HepG2 (cell line): ENCODE measurements around the gene NACC2. TPM values are rescaled to one million over a fixed set of nuclear protein-coding genes. Genes with fewer than 3 reads are reported as not detected.
A peak's percentile ranks its signal among the peaks of the same experiment; 100 is the strongest.

ENCODE experiments used
- KAT8 ChIP-seq: IDR thresholded peaks from 2 replicates; pipeline ENCODE4 v1.6.1; 2016; ENCODE audit warnings: missing genetic modification reagents, missing compliant biosample characterization
- MTA1 ChIP-seq: sonication (generic); formaldehyde crosslinking; IDR thresholded peaks from 2 replicates; pipeline ENCODE4 v1.4.0; 2020; ENCODE audit warnings: missing genetic modification reagents, mild to moderate bottlenecking, borderline replicate concordance
- NR2F1 ChIP-seq, 2 experiments: fragments of 450-650 bp in 1 of 2; formaldehyde crosslinking in 1 of 2; IDR thresholded peaks; 2 replicates each; pipeline versions ENCODE4 v1.5.0 to v1.6.1; 2016 to 2020; ENCODE audit warnings: mild to moderate bottlenecking in 1 of 2, missing compliant biosample characterization in 1 of 2, missing genetic modification reagents in 1 of 2, moderate library complexity in 1 of 2
- PHF5A ChIP-seq: IDR thresholded peaks from one replicate; pipeline ENCODE4 v1.6.1; 2018; ENCODE audit warnings: low read depth, missing genetic modification reagents; ENCODE audit not compliant: unreplicated experiment
- PRDM4 ChIP-seq: sonication (generic); formaldehyde crosslinking; IDR thresholded peaks from 2 replicates; pipeline ENCODE4 v1.9.0; 2021; ENCODE audit warnings: missing genetic modification reagents, borderline replicate concordance
- SCMH1 ChIP-seq: sonication (generic); formaldehyde crosslinking; IDR thresholded peaks from 2 replicates; pipeline ENCODE4 v1.9.0; 2021; ENCODE audit warnings: missing genetic modification reagents, mild to moderate bottlenecking, borderline replicate concordance
- SMAD1 ChIP-seq: sonication (generic); formaldehyde crosslinking; IDR thresholded peaks from 2 replicates; pipeline ENCODE4 v1.4.0; 2020; ENCODE audit warnings: missing genetic modification reagents, low read depth, mild to moderate bottlenecking, borderline replicate concordance
- SMARCE1 ChIP-seq: fragments of 450-650 bp; IDR thresholded peaks from 2 replicates; pipeline ENCODE4 v1.6.1; 2017; ENCODE audit warnings: borderline replicate concordance
- ZBTB1 ChIP-seq: sonication (generic); formaldehyde crosslinking; IDR thresholded peaks from 2 replicates; pipeline ENCODE4 v1.4.0; 2020; ENCODE audit warnings: missing genetic modification reagents, borderline replicate concordance
- ZC3H13 ChIP-seq: sonication (generic); formaldehyde crosslinking; IDR thresholded peaks from 2 replicates; pipeline ENCODE4 v1.8.1; 2023; ENCODE audit warnings: mild to moderate bottlenecking, missing genetic modification reagents, moderate library complexity
- ZNF446 ChIP-seq: sonication (generic); formaldehyde crosslinking; IDR thresholded peaks from 2 replicates; pipeline ENCODE4 v1.5.0; 2020; ENCODE audit warnings: mild to moderate bottlenecking, missing genetic modification reagents
- ZNF598 ChIP-seq: sonication (generic); formaldehyde crosslinking; IDR thresholded peaks from 2 replicates; pipeline ENCODE4 v1.5.1; 2020; ENCODE audit warnings: mild to moderate bottlenecking, missing genetic modification reagents, borderline replicate concordance
- ZNF672 ChIP-seq: sonication (generic); formaldehyde crosslinking; IDR thresholded peaks from 2 replicates; pipeline ENCODE4 v1.8.1; 2022; ENCODE audit warnings: missing genetic modification reagents
- ZNF674 ChIP-seq: sonication (generic); formaldehyde crosslinking; IDR thresholded peaks from 2 replicates; pipeline ENCODE4 v1.5.0; 2020; ENCODE audit warnings: low read depth, mild to moderate bottlenecking, missing genetic modification reagents
- ZNF687 ChIP-seq: sonication (generic); formaldehyde crosslinking; IDR thresholded peaks from 2 replicates; pipeline ENCODE4 v1.5.1; 2020; ENCODE audit warnings: mild to moderate bottlenecking, missing genetic modification reagents, moderate library complexity
- ZNF83 ChIP-seq: sonication (generic); formaldehyde crosslinking; IDR thresholded peaks from 2 replicates; pipeline ENCODE4 v1.4.0; 2020; ENCODE audit warnings: missing genetic modification reagents, mild to moderate bottlenecking, borderline replicate concordance
- polyA plus RNA-seq, 8 experiments: library from polyadenylated mRNA; depleted of rRNA in 3 of 8; stranded (reverse) in 7 of 8; unstranded in 1 of 8; fragments of >200 nt; fragmentation: Illumina TruSeq in 4 of 8; extraction: Trizol in 4 of 8; gene quantifications; 2 replicates each; pipeline versions ENCODE4 v1.2.1 to v1.2.3, GENCODE V29; 2011 to 2016; ENCODE audit warnings: low read depth in 4 of 8, missing spikeins in 1 of 8, mixed read lengths in 1 of 8; ENCODE audit not compliant: insufficient read depth in 1 of 8
- total RNA-seq, 5 experiments: library from RNA; depleted of rRNA; stranded (reverse); fragments of >200 nt; fragmentation: Illumina TruSeq; extraction: Trizol; gene quantifications; 2 replicates each; pipeline ENCODE4 v1.2.3, GENCODE V29; 2016; ENCODE audit warnings: low read depth in 1 of 5
- TF ChIP-seq, protein P1 (sequence below): fragments of 450-650 bp; IDR thresholded peaks from 2 replicates; pipeline ENCODE4 v1.6.1; 2017; ENCODE audit warnings: mild to moderate bottlenecking

Gene NACC2
- total and polyA plus RNA-seq, 2 of the 13 experiments (the other 11 are each of a cell fraction or from before 2014, with no cell fraction given): 5.9 to 12.3 TPM

DNA sequence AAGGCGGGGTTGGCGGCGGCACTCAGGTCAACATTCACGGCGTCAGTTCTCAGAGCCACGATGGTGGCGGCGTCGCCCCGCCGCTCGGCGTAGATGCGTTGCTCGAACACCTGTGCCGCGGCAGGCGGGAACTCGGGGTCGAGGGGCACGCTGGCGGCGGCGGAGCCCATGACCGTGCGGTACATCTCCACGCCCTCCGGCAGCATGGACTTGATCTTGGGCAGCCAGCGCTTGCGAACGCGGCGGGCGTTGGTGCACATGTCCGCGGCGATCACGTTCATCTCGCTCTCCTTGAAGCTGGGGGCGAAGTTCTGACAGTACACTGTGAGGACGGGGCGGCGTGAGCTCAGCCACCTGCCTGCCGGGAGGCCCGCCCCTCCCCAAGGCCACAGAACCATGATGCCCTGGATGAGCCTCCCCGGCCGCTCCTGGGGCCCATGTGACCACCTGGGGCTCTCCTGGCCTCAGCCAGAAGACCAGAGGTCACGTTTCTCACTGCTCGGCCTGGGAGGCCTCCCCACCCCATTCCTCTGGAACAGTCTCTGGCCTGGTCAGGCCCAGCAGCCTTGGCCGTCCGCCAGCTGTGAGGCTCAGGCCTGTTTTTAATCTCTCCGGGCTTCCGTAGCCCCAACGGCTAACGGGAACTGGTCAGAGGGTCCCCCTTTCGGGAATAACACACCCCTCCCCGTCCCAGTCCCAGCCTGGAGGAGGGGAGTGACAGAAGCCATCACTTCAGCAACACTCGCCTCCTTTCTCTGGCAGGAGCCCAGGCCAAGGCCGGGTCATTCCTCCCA lies 83.2 kb downstream of the NACC2 start (continued):
- no peak for TF ChIP-seq PHF5A
- peak; percentile 91 for TF ChIP-seq KAT8 (CRISPR knock-in tag)
- TF ChIP-seq PRDM4 (CRISPR knock-in tag): 0 out of 2 replicates have a peak, but pooled peaks have one; percentile 73
- peak; percentile 47; the same call in 1 of the 2 replicates for TF ChIP-seq ZNF598 (CRISPR knock-in tag)
- no peak for TF ChIP-seq ZNF672
- TF ChIP-seq SMAD1 (CRISPR knock-in tag): peak; percentile 86; the same call in 1 of the 2 replicates
- TF ChIP-seq ZC3H13 (CRISPR knock-in tag): peak; percentile 86; the same call in 1 of the 2 replicates
- TF ChIP-seq ZBTB1 (CRISPR knock-in tag): no peak
- TF ChIP-seq ZNF83 (CRISPR knock-in tag): no peak; the same call in 1 of the 2 replicates
- TF ChIP-seq SMARCE1: no peak
- peak; percentile 100 for TF ChIP-seq ZNF687 (CRISPR knock-in tag)
- peak; percentile 70 to 83; a peak in 3 of 4 replicates for TF ChIP-seq NR2F1 (CRISPR knock-in tag; IDR thresholded peaks at IDR 0.05)
- 0 out of 2 replicates have a peak, but pooled peaks have one; percentile 82 for TF ChIP-seq ZNF674
- no peak for TF ChIP-seq SCMH1
- TF ChIP-seq, protein P1, sequence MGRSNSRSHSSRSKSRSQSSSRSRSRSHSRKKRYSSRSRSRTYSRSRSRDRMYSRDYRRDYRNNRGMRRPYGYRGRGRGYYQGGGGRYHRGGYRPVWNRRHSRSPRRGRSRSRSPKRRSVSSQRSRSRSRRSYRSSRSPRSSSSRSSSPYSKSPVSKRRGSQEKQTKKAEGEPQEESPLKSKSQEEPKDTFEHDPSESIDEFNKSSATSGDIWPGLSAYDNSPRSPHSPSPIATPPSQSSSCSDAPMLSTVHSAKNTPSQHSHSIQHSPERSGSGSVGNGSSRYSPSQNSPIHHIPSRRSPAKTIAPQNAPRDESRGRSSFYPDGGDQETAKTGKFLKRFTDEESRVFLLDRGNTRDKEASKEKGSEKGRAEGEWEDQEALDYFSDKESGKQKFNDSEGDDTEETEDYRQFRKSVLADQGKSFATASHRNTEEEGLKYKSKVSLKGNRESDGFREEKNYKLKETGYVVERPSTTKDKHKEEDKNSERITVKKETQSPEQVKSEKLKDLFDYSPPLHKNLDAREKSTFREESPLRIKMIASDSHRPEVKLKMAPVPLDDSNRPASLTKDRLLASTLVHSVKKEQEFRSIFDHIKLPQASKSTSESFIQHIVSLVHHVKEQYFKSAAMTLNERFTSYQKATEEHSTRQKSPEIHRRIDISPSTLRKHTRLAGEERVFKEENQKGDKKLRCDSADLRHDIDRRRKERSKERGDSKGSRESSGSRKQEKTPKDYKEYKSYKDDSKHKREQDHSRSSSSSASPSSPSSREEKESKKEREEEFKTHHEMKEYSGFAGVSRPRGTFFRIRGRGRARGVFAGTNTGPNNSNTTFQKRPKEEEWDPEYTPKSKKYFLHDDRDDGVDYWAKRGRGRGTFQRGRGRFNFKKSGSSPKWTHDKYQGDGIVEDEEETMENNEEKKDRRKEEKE: no peak
- TF ChIP-seq ZNF446: peak; percentile 52; the same call in 1 of the 2 replicates
- TF ChIP-seq MTA1 (CRISPR knock-in tag): peak; percentile 87
